ENCODE results near the gene OR2A12.
"Not testable (repeated sequence)": the region's sequence is repeated elsewhere in the genome, so short reads cannot be mapped to it uniquely, and the experiment has no call there.

OR2A12 gene

GRCh38 chr7:144050093-144050492 lies 36.0 kb upstream of the OR2A12 start:
- Mint-ChIP-seq H3K4me1 (no peaks in the 10 kb centered on the region), H3K9me3 (no peaks in the 10 kb centered on the region)

GRCh38 chr7:144050884-144051283 lies 35.2 kb upstream of the OR2A12 start:
- H3K9me3 Mint-ChIP-seq; H3K4me3 Mint-ChIP-seq; H3K27ac Mint-ChIP-seq; H3K27me3 Mint-ChIP-seq (ENCODE audit: low read depth); H3K36me3 Mint-ChIP-seq (ENCODE audit: low read depth); H3K4me1 Mint-ChIP-seq: not testable (repeated sequence)

More at GRCh38 chr7:144050093-144050492, 36.0 kb upstream of the OR2A12 start:
- TF ChIP-seq CTCF (IDR thresholded peaks at IDR 0.05; ENCODE audit: unreplicated experiment in 3 of 3): no peak
- Mint-ChIP-seq H3K36me3 (ENCODE audit: low read depth) (no peaks in the 10 kb centered on the region), H3K27ac (no peak overlapping the region), H3K27me3 (ENCODE audit: low read depth) (peaks cover 5% of the 10 kb centered on the region), H3K4me3 (no peak overlapping the region)

GRCh38 chr7:144057954-144058353 lies 28.1 kb upstream of the OR2A12 start:
- TF ChIP-seq CTCF (IDR thresholded peaks at IDR 0.05; ENCODE audit: unreplicated experiment in 3 of 3): no peak
- no peaks in the 10 kb centered on the region for H3K4me1 Mint-ChIP-seq
- H3K27me3 Mint-ChIP-seq (ENCODE audit: low read depth): no peaks in the 10 kb centered on the region
- no peak overlapping the region for H3K27ac Mint-ChIP-seq
- H3K36me3 Mint-ChIP-seq (ENCODE audit: low read depth): no peaks in the 10 kb centered on the region
- H3K4me3 Mint-ChIP-seq: no peak overlapping the region
- peaks cover 3% of the 10 kb centered on the region for H3K9me3 Mint-ChIP-seq

- no peak overlapping the region for H3K4me3 Mint-ChIP-seq
- peaks cover 3% of the 10 kb centered on the region for H3K9me3 Mint-ChIP-seq
- H3K27ac Mint-ChIP-seq: no peak overlapping the region
- H3K27me3 Mint-ChIP-seq (ENCODE audit: low read depth): no peaks in the 10 kb centered on the region
- no peaks in the 10 kb centered on the region for H3K36me3 Mint-ChIP-seq (ENCODE audit: low read depth)
- TF ChIP-seq CTCF (IDR thresholded peaks at IDR 0.05; ENCODE audit: unreplicated experiment in 3 of 3): no peak
- H3K4me1 Mint-ChIP-seq: no peaks in the 10 kb centered on the region
Observed at GRCh38 chr7:144063710-144064109, 22.4 kb upstream of the OR2A12 start.

- Mint-ChIP-seq H3K4me1 (no peaks in the 10 kb centered on the region), H3K9me3 (no peaks in the 10 kb centered on the region), H3K36me3 (ENCODE audit: low read depth) (no peaks in the 10 kb centered on the region), H3K27me3 (ENCODE audit: low read depth) (no peaks in the 10 kb centered on the region), H3K4me3 (no peak within 1 kb of the TSS), H3K27ac (no peak within 1 kb of the TSS)
- no peak for TF ChIP-seq CTCF (IDR thresholded peaks at IDR 0.05; ENCODE audit: unreplicated experiment in 3 of 3)
Observed at GRCh38 chr7:144069511-144069910, 16.6 kb upstream of the OR2A12 start, which contains the start of gene OR2A25. TSS of gene OR2A25 (plus strand) at chr7:144069811. CDS start at chr7:144074220, 4,409 bp downstream.

- Mint-ChIP-seq H3K27ac (no peak overlapping the region), H3K4me1 (no peaks in the 10 kb centered on the region), H3K27me3 (ENCODE audit: low read depth) (no peaks in the 10 kb centered on the region), H3K4me3 (no peak overlapping the region), H3K9me3 (no peaks in the 10 kb centered on the region), H3K36me3 (ENCODE audit: low read depth) (no peaks in the 10 kb centered on the region)
- TF ChIP-seq CTCF (IDR thresholded peaks at IDR 0.05; ENCODE audit: unreplicated experiment in 3 of 3): no peak
Observed at GRCh38 chr7:144069953-144070352, 16.1 kb upstream of the OR2A12 start.
